Fibroblast of skin of left biceps (primary cell): ENCODE results near the gene RAB29.
"Not testable (repeated sequence)": the region's sequence is repeated elsewhere in the genome, so short reads cannot be mapped to it uniquely, and the experiment has no call there.

Source experiments
- DNase-seq, 2 experiments: peaks; one replicate each; pipeline ENCODE4 v3.0.0-alpha.2; 2013; ENCODE audit warnings: low read depth in 2 of 2

Gene RAB29

DNA sequence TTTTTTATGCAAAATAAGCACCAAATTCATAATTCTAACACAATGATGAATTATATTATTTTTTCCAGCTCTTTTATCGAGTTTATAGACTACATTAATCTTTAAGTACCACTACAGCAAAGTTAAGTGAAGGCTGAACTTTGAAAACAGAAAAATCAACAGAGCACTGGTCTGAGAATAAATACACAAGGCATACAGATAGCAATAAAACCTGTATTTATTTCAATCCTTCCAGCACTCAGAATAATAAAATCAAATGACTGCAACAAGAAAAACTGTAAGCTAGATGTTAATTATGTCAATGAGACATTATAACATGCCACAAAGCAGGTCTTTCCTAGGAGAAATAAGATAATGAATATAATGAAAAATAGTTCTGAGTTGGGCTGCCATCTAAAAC, 49.8 kb downstream of the RAB29 start:
- DNase-seq = no peak

DNA sequence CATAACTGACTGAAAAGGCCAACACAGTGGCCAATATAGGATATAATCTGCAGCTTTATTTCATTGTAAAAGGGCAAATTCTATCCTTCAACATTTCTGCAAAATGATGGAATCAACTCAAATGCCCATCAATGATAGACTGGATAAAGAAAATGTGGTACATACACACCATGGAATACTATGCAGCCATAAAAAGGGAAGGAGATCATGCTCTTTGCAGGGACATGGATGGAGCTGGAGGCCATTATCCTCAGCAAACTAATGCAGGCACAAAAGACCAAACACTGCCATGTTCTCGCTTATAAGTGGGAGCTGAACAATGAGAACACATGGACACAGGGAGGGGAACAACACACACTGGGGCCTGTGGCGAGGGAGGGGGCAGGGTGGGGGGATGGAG, 54.5 kb downstream of the RAB29 start:
- DNase-seq = not testable (repeated sequence)

DNA sequence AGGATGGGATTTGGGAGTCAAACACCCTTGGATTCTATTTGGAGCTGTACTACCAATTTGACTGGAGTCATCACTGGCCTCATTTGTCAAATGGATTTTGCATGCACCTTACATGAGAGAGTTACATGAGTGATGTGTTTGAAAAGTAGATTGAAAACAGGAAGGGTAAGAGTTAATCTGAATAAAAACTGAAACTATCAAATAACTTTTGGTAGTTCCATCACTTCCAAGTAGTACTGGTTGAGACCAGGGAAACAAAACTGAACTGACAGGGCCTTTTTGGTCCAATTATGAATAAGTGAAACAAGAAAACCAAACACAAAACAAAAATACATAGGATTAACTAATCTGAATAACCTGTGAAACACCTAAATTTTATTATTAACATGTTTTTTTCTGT, 55.5 kb downstream of the RAB29 start:
- DNase-seq = no peak

DNA sequence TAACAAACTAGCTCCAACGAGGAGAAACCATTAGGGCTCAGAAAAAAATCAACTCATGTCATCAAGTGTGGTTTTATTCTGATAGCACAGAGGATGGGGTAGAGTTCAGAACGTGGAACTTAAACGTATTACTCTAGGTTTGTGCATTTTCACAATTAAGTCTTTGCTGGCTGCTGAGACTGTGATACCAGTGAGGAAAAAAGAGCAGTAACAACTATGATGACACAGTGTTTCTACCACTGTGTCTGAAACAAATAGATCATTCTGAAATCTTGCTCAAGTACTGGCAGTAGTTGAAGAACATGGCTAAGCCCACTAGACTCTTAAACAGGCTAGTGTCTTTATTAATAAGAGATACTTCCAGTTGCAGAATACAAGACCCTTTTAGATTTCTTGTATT, 56.3 kb downstream of the RAB29 start:
- no peak for DNase-seq
